Measurements from ENCODE around the gene NDUFC1. TPM values are rescaled to one million over a fixed set of nuclear protein-coding genes. Genes with fewer than 3 reads are reported as not detected.

NDUFC1 gene
- total RNA-seq, 1 experiment from 2014 or later, result 56.5 TPM

DNA sequence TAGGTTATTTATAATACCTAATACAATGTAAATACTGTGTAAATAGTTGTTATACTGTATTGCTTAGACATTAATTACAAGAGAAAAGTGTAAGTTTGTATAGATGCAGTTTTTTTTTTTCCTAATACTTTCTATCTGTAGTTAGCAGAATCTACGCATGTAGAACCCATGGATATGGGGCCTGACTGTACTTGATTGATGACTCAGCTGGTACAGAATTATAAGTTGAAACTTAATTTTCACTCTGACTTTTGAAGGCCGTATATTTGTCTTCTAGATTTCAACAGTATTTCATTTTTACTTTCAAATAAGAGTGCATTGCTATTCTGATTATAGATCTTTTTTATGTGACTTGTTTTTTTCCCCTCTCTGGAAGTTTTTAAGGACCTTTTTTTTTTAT, 30.8 kb upstream of the NDUFC1 start:
- POLR2A ChIA-PET, result no interaction called here
- no peak for ATAC-seq
- DNase-seq (ENCODE audit: low read depth, low spot score), result no peak
- H3K36me3 ChIP-seq (ENCODE audit: control insufficient read depth, insufficient read depth, low read length), result peaks cover 2% of the 10 kb centered on the region; the same call in 1 of the 2 replicates
- TF ChIP-seq SIN3A (IDR thresholded peaks at IDR 0.05; ENCODE audit: borderline replicate concordance, insufficient read depth, low read depth, low read length) (no peak), POLR2AphosphoS5 (IDR thresholded peaks at IDR 0.05; ENCODE audit: low read depth, low read length) (no peak), TCF7L2 (IDR thresholded peaks at IDR 0.05; ENCODE audit: low read depth, low read length) (no peak)
- TF ChIP-seq, protein P1, sequence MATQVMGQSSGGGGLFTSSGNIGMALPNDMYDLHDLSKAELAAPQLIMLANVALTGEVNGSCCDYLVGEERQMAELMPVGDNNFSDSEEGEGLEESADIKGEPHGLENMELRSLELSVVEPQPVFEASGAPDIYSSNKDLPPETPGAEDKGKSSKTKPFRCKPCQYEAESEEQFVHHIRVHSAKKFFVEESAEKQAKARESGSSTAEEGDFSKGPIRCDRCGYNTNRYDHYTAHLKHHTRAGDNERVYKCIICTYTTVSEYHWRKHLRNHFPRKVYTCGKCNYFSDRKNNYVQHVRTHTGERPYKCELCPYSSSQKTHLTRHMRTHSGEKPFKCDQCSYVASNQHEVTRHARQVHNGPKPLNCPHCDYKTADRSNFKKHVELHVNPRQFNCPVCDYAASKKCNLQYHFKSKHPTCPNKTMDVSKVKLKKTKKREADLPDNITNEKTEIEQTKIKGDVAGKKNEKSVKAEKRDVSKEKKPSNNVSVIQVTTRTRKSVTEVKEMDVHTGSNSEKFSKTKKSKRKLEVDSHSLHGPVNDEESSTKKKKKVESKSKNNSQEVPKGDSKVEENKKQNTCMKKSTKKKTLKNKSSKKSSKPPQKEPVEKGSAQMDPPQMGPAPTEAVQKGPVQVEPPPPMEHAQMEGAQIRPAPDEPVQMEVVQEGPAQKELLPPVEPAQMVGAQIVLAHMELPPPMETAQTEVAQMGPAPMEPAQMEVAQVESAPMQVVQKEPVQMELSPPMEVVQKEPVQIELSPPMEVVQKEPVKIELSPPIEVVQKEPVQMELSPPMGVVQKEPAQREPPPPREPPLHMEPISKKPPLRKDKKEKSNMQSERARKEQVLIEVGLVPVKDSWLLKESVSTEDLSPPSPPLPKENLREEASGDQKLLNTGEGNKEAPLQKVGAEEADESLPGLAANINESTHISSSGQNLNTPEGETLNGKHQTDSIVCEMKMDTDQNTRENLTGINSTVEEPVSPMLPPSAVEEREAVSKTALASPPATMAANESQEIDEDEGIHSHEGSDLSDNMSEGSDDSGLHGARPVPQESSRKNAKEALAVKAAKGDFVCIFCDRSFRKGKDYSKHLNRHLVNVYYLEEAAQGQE (IDR thresholded peaks at IDR 0.05; ENCODE audit: insufficient read depth in 1 of 2, low read depth in 2 of 2, low read length in 1 of 2), result no peak
- TF ChIP-seq, protein P2, sequence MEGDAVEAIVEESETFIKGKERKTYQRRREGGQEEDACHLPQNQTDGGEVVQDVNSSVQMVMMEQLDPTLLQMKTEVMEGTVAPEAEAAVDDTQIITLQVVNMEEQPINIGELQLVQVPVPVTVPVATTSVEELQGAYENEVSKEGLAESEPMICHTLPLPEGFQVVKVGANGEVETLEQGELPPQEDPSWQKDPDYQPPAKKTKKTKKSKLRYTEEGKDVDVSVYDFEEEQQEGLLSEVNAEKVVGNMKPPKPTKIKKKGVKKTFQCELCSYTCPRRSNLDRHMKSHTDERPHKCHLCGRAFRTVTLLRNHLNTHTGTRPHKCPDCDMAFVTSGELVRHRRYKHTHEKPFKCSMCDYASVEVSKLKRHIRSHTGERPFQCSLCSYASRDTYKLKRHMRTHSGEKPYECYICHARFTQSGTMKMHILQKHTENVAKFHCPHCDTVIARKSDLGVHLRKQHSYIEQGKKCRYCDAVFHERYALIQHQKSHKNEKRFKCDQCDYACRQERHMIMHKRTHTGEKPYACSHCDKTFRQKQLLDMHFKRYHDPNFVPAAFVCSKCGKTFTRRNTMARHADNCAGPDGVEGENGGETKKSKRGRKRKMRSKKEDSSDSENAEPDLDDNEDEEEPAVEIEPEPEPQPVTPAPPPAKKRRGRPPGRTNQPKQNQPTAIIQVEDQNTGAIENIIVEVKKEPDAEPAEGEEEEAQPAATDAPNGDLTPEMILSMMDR (IDR thresholded peaks at IDR 0.05), result no peak
- no peaks in the 10 kb centered on the region for H3K9me3 ChIP-seq (ENCODE audit: control insufficient read depth, insufficient read depth, low read depth, low read length)
- in situ Hi-C loops (cut with HindIII; ENCODE audit: low pct_unique_long_range_greater_than_20kb, low sequenced_read_pairs), result no loop called here
- CTCF ChIA-PET, result no interaction called here
- no peaks in the 10 kb centered on the region for H3K27me3 ChIP-seq (ENCODE audit: control insufficient read depth, insufficient read depth, low read length)
- intact Hi-C loops (cut with micrococcal nuclease; ENCODE audit: unreplicated experiment), result no loop called here
- no peaks in the 10 kb centered on the region; the same call in 1 of the 2 replicates for H3K4me1 ChIP-seq (ENCODE audit: control insufficient read depth, insufficient read depth, low read length)
- BruUV-seq (replicated peaks), result no TSS peak
- H3K4me3 ChIP-seq (ENCODE audit: low read depth in 2 of 2, low read length in 2 of 2), result no peak overlapping the region
- no peak overlapping the region for H3K27ac ChIP-seq (ENCODE audit: low read length)

DNA sequence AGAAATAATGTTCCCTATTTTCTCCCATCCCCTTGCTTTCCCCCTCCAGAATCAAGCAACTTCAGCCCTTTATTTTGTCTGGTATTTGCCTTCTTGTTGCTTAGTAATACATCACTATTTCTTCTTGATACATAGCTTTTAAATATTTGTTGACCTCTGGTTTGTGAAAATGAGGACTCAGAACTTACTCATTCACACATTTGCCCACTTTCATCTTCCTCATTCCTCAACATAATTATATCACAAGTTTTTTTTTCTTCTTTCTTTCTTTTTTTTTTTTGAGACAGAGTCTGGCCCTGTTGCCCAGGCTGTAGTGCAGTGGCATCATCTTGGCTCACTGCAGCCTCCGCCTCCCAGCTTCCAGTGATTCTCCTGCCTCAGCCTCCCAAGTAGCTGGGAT, 28.9 kb upstream of the NDUFC1 start:
- ATAC-seq (no peak), DNase-seq (ENCODE audit: low read depth, low spot score) (no peak)
- Histone ChIP-seq H3K4me1 (ENCODE audit: control insufficient read depth, insufficient read depth, low read length) (no peaks in the 10 kb centered on the region; the same call in 1 of the 2 replicates), H3K36me3 (ENCODE audit: control insufficient read depth, insufficient read depth, low read length) (no peaks in the 10 kb centered on the region; the same call in 1 of the 2 replicates), H3K4me3 (ENCODE audit: low read depth in 2 of 2, low read length in 2 of 2) (no peak overlapping the region), H3K9me3 (ENCODE audit: control insufficient read depth, insufficient read depth, low read depth, low read length) (no peaks in the 10 kb centered on the region), H3K27ac (ENCODE audit: low read length) (no peak overlapping the region), H3K27me3 (ENCODE audit: control insufficient read depth, insufficient read depth, low read length) (no peaks in the 10 kb centered on the region)
- ChIA-PET POLR2A (interaction anchor here (0.7 kb wide), 1 partner anchor 35 kb away, joined by 3 read pairs; no protein-coding TSS in a partner anchor), CTCF (no interaction called here)
- TF ChIP-seq, protein P2 (IDR thresholded peaks at IDR 0.05), result no peak
- TF ChIP-seq TCF7L2 (IDR thresholded peaks at IDR 0.05; ENCODE audit: low read depth, low read length), result no peak
- in situ Hi-C loops (cut with HindIII; ENCODE audit: low pct_unique_long_range_greater_than_20kb, low sequenced_read_pairs) (no loop called here), intact Hi-C loops (cut with micrococcal nuclease; ENCODE audit: unreplicated experiment) (no loop called here)
- BruUV-seq (replicated peaks), result no TSS peak

All from Panc1 (cell line).